HG02678 (cell line): ENCODE data around the gene CHST1.

Experiments used
- ATAC-seq: cut with Tn5 transposase; IDR thresholded peaks from one replicate; pipeline ENCODE4 v1.9.1; 2021; ENCODE audit warnings: mild to moderate bottlenecking, moderate library complexity; ENCODE audit not compliant: unreplicated experiment

Gene CHST1, protein sequence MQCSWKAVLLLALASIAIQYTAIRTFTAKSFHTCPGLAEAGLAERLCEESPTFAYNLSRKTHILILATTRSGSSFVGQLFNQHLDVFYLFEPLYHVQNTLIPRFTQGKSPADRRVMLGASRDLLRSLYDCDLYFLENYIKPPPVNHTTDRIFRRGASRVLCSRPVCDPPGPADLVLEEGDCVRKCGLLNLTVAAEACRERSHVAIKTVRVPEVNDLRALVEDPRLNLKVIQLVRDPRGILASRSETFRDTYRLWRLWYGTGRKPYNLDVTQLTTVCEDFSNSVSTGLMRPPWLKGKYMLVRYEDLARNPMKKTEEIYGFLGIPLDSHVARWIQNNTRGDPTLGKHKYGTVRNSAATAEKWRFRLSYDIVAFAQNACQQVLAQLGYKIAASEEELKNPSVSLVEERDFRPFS

DNA sequence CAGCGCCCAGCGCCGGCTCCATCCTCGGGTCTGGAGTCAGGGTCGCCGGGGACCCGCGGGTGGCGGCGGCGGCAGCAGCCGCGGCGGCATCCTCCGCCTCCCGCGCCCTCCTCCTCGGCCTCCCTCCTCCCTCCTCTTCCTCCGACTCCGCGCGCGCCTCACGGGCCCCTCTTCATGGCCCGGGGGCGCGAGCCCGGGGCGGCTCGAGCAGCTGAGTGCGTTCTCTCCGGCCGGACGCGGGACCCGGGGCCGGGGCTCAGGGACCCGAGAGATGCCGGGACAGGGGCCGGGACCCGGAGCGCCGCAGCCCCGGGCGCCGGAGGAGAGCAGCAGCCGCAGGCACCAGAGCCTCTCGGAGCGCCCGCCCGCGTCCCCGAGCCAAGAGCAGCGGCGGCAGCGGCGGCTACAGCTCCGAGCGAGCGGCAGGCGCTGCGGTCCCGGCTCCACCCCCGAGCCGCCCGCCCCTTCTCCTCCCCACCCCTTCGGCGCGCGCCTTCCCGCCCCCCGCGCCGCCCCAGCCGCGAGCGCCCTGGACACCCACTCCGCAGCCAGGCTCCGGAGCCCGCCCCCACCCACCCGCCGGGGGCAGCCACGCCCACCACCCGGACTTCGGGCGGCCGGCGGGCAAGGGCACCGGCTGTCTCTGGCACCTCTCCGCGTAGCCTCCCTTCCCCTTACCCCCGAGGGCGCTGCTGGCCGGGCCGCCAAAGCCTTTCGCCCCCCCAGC is at the start of gene CHST1:
CHST1 (minus strand) TSS at position 417 of the 727 bp plus-strand sequence. CDS start 14,699 bp downstream, outside the sequence.
- no peak for ATAC-seq

DNA sequence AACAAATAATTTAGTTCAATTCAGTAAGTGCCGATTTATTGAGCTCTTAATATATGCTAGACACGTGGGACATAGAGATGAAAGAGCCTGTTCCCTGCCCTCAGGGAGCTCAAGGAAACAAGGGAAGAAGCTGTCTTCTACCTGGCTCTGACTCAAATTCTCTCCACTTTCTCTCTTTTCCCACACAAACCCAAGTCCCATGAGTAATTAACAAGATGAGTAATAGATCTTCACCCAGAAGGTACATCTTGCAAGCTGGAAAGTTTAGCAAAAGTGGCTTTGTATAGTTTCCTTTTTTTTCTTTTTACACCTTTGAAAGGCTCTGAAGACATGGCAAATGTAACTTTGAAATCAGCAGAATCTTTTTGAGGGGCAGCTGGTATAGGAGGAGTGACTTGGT is 48.2 kb upstream of the CHST1 start:
- no peak for ATAC-seq

DNA sequence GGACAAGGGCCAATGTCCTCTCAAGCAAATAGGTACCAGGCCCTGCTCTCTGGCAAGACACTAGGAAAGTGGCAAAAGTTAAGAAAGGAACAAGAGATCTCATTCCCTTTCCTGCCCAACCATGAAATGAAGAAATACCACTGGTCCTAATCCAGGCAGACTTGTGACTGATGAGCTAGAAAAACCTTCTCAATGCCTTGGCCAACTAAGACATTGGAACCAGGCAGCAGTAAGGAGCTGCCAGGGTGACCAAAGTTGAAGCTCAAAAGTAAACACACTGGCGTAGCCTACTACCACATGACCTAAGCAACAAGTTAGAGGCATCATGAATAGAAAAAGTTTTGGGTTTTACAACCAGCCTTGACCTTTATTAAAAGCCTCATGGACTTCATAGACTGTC is 45.1 kb upstream of the CHST1 start:
- ATAC-seq = no peak

DNA sequence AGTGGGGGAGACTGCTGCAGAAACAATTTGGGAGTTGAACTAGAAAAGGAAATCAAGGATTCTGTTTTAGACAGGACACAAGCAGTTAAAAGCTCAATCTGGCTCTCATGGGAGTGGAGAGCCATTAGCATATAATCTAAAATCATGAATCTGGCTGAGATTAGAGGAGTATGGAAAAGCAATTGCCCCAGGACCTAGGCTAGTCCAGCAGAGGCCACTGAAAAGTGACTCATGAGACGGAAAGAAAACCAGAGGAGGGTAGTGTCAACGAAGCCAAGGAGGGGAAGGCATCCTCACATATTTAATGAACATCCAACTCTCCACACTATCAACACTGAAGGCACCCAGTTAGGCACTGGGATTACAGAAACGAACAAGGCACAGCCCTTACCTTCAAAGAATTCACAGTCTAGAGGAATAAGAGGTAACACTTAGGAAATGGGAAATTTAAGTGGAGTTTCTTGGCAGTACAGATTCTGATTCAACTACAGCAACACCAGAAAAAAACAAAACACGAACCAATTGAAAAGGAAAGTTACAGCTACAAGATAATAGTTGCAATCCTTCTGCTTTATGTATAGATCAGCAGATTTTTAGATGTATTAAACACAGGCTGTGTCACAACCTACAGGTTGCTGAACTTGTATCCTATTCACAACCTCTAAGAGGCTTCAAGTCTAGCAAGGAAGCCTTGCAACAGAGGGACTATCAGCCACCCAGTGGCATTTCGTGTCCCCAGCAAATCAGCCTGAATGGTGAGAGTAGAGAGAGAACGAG is 43.7 kb upstream of the CHST1 start:
- ATAC-seq = no peak

DNA sequence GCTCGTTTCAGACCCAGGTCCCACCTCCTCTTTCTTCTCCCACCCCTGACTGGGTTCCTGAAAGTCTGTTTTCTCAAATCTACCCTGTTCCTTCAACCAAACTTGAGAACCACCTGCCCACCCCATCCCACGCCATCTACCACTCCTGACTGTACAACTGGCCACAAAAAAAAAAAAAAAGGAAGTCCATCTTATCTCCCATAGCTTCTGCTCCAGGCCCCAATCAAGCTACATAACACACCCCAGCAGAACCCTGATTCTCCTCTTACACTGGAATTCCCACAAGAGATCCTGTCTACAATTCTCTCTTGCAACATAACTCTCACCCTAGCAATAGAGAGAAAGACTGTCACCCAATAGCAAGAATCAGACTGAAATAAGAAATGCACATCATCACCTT is 39.2 kb upstream of the CHST1 start:
- ATAC-seq = no peak

DNA sequence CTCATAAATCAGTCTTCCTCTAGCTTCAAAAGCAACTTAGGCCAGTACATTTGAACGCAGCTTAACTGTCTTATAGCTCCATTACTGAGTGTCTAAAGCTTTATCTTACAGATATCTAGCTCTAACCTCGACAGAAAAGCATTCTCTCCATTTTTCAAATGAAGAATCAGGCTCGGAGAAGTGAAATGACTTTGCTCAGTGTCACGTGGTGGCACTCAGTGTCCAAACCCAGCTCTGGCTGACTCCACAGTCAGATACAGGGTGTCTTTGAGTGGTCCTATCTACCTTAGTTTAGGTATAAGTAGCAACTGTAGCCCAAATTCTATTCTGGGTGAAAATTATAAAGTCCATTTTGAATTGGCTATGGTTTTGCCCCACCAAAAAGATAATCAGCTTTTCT is 38.7 kb upstream of the CHST1 start:
- no peak for ATAC-seq

DNA sequence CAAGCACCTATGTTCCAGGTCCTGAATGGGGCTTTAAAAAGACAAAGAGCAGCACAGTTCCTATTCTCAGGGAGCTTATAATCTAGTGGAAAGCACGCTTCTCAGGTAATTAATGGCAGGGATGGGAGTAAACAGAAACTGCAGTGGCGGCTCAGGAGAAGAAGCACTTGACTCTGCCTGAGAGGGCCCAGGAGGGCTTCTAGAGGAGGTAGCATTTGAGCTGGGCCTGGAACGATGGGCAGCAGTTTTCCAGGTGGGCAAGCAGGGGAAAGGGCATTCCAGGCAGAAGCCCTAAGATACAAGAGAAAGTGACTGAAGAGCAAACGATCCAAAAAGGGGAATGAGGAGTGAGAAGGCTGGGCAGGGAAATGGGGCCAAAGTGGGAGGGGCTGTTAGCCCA is 37.1 kb upstream of the CHST1 start:
- ATAC-seq = no peak

DNA sequence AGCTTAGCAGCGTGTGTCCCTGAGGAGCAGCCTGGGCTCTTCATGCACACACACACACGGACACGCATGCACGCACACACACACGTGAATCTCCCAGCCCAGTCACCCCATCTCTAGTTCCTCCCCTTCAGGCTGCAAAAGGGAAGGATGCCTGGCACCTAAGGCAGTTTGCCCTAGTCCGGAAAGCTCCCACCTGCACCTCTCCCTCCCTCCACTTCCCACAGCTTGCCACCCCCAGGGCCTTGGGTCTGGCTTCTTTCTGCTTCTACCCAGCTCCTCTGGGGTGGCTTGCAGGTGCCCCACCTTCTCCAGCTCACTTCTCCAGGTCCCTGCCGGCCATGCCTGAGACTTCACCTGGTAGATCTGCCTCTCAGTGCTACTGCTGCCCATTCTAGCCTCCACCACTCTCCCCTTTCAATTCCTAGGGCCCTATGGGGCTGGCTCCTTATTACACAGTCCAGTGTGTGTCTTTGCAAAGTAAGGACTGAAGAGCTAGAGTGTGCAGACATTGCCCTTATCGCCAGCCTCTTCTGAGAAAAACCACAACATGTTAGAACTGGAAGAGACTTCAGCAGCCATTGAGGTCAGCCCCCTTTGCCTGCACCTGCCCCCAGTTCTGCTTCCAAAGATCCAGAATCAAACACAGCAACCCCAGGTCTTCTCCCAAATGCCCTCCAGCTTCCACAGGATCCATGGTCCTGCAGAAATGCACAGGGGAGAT is 33.5 kb upstream of the CHST1 start:
- ATAC-seq = no peak

DNA sequence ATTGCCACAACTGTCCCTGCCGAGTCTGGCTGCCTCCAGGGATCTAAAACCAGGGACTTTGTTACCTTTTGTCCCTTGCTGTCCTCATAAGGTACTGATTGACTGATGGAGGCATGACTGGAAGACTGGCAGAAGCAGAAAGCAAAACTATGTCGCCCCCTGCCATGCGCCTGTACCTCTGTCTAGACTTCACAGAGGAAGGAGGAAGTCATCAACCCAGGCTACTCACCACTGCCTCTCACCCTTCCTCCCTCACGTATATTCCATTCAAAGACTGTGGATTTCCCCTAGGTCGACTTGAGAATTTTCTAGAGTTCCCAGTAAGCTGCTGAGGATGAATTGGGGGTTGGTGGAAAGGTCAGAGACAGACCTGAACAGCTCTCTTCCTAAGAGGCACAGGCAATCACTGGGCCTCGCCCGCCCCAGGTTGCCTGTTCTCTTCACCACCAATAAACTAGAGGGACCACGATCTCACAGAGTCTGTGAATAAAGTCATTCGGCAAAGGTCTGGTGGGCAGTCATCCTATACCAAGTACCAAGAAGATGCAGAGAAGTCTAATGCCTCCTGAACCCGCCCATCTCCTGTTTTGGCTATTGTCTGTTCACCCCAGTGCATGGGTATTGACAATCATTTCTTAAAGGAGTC is 27.5 kb upstream of the CHST1 start:
- ATAC-seq = no peak

DNA sequence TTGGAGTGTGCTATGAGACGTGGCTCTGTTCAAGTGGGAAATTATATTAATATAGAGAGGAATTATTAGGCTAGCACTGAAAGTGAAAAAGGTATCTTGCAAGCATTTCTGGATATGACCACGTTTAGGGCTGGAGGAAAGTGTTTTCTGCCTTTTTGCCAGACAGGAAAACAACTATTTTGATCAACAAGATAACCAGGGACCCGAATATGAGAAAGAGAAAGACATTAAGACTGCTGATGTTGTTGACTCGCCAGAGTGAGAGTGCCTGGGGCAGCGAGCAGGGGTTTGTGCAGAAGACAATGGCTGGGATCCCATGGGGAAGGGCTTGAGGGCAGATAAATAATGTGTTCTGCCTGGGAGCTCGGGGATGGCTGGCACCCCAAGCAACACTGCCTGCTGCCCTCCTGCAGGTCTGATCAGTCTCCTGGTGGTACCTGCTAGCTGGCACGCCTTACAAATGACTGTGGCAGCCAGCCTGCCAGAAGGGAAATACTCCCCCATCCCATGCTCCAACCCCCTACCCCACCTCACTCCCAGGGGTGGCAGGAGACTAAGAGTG is 23.1 kb upstream of the CHST1 start:
- no peak for ATAC-seq

DNA sequence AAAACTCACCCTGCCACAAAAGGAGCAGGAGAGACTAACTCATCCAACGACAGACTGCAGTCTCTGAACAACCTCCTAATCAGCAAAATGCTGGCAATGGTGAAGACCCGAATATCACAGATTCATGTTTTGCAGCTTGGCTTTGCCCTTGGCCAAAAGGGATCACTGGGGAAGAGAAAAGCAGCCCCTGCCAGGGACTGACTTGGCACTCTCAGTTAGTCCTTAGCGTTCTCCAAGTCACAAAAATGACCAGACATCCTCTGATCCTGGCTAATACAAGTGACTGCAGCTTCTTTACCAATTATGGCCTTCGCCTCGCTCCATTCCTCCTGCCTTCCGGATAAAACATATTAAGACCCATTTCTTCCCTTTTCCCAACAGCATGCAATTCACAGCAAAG is 22.4 kb upstream of the CHST1 start:
- ATAC-seq = no peak

DNA sequence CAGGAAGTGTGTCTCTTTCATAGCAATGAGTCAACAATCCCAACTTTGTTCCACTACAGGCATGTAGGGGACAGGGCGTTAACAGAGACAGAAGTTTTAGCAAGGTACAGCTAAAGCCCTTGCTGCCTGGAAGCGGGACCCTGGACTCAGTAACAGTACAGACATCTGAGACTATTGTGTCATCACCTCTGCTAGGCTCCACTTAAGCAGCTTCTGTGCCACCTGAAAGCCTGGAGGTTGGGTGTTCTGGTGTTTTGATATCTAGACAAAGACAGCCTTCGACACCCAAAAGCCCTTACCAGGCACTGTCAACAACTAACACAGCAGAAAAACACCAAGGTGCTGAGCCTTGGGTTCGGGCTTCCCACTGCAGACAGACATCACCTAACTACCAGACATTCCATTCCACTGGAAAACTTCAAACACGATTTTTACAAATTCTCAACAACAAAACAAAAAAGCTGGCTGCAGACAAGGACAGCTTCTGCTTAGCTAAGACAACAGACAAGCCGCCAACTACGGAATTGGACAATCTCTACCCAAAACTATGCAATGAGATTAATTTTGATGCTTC is 20.6 kb upstream of the CHST1 start:
- no peak for ATAC-seq

DNA sequence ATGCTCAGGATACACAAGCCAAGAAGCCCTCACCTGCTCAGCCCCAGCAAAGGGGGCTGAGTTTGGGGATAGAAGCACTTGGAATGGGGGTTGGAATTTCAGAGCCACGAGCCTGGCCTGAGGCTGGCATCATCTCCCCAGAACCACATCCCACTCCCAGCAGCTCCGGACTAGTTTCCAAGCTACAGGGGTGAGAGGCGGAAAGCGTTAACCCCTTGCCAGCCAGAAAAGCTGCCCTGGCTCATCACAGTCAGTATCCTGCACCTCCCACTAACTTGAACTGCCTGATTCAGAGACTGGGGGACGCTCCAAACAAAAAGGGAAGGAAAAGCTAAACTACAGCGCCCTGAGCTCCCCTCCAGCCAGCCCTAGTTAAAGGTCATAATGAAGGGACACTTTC is 19.0 kb upstream of the CHST1 start:
- no peak for ATAC-seq

DNA sequence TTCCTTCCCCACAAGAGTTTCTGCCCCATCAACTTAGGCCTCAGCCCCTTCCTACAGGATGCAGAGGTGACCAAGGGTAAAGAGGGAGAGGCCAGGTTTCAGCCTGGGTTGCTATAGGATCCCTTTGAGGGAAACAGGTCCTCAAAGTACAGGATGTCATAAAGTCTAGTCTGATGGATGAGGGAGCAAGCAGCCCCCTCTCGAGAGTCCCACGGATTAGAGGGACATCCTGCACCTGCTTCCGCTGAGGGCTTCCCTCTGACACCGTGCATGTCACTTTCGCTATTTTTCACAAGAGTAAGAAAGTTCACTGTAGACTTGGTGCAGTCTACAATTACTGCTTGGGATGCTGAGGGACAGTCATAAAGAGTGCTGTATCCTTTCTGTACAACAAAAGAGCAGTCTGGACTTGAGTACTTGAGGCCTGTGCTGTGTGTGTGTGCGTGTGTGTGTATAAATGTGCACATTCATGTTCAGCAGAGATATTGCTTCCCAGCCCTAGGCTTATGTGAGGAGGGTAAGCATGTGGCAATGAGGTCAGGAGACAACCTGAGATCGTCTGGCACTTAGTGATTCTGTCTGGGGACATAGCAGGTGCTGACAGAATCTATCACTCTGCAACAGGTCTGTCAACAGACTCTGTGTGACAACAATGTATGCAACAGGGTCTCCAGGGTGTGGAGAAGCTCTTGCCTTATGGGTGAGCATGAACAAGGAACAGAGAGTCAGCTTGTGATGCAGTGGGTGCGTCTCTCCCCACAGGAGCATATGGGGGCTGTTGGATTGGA is 18.0 kb upstream of the CHST1 start:
- no peak for ATAC-seq

DNA sequence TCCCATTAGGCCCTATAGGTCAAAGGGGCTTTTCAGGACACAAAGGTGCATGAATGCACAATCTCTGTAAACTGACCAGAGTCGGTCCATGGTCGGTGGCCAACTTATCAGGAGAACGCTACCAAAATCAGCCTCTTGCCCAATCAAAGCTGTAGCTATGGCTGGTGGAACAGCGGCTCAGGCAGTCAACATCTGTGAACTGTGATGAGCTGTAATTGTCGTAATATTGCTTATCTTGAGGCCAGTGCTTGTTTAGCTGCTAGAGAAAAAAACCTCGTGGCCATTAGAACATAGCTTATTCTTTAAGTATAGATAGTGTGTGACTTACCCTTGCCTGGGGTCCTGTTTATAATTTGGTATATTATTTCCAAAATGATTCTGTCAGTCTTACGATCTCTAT is 14.4 kb upstream of the CHST1 start:
- no peak for ATAC-seq

DNA sequence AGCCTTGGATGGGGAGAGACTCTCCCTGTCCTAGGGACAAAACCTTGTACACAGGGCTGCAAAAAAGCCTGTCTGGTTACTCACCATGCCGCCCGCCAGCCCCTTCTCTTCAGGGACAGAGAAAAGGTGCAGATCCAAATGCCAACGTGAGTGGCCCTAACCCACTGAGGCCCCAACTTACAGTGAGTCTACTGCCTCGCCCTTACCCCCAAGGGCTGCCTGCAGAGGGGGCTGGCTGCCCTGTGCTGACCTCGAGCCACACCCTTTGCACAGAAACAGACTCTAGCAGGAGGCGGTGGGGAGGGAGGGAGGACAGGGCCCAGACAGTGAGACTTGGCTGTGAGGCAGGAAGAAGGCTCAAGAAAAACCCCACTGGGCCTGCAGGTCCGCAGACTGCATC is 13.6 kb upstream of the CHST1 start:
- ATAC-seq = no peak

DNA sequence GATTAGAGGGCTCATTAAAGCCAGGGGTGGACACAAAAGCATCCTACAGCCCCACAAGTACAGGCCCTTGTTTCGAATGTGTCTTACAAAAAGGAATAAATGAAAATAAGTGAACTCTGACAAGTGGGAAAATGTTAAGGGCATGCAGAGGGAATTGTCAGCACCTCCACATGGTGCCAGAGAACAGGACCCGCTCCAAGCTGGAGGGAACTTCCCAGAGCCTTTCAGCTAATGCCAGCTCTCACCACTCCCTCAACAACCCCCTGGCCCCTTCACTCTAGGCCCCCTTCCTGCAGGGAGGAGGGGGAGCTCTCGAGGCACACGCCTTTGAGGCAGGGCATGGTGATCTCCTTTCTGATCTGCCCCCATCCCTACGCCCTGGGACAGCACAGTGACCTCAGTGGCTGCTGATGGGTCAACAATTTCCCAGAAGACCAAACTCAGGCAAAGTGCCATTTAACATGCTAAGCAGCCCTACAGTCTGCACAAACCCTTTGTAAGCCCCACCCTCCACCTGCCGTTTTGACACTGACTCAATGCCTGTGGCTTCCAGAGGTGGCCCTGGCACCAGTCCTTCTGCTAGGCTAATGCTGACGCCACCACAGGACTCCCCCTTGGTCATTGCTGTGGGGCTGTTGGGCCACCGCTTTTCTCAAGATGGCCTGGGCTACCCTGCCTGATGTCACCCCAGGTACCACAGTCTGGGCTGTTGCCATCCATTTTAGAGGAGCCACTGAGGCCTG is 12.5 kb upstream of the CHST1 start:
- ATAC-seq = no peak

DNA sequence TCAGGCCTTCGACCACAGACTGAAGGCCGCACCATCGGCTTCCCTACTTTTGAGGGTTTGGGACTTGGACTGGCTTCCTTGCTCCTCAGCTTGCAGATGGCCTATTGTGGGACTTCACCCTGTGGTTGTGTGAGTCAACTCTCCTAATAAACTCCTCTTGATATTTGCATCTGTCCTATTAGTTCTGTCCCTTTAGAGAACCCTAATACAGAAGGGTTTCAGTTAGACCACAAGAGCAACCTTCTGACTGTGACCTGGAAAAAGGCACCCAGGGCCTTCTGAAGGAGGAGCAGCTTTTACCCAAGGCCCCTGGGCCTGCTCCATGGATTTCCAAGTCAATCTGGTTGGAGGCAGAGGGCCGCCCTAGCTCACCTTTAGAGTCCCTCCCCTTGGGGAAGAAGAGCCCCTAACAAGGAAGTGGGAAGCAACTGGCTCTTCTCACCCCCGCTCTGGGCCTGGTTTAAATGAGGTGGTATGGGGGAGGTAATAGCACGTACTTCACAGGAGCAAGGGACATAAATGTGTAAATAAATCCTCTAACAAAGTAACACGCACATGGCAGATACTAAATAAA is 11.2 kb upstream of the CHST1 start:
- peak; percentile 88 for ATAC-seq
